HG02840 (cell line): Measurements from ENCODE around the gene P2RY2.
"Not testable (repeated sequence)": the region's sequence is repeated elsewhere in the genome, so short reads cannot be mapped to it uniquely, and the experiment has no call there.

Source experiments
- ATAC-seq: cut with Tn5 transposase; IDR thresholded peaks from one replicate; pipeline ENCODE4 v1.9.1; 2021; ENCODE audit warnings: mild to moderate bottlenecking, moderate library complexity, moderate number of reproducible peaks; ENCODE audit not compliant: unreplicated experiment, low FRiP score

Gene P2RY2

DNA sequence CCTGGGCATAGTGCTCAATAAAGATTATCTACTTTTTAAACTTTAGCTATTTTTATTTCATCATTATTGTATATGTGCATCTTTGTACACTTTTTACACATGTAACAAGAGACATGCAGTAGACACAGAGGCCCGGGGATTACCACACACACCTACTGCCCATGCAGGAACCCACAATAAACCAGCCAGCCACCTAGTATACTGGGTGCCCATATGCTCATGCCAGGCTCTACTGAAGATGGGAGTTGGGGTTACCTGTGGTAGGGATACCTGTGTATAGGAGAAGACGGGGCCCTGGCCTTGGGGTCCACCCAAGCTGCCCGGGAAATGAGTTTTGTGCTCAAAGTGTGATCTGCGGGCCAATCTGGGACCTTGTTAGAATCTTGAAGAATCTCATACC, 31.2 kb upstream of the P2RY2 start:
- no peak for ATAC-seq

DNA sequence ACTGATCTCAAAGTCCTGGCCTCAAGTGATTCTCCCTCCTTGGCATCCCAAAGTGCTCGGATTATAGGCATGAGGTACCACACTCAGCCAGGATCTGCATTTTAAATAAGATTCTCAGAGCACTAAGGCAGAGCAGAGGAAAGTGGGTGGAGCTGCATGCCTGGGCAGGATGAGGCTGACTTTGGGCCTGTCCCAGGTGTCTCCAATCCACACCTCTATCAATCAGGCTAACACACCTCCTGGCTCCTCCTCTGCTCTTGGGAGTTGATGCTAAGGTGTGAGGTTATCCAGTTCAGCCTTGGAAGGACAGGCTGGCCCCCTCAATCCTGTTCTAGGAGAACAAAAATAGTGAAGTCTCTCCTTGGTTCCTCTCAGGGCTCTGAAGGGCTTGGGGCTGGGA, 30.2 kb upstream of the P2RY2 start:
- no peak for ATAC-seq

DNA sequence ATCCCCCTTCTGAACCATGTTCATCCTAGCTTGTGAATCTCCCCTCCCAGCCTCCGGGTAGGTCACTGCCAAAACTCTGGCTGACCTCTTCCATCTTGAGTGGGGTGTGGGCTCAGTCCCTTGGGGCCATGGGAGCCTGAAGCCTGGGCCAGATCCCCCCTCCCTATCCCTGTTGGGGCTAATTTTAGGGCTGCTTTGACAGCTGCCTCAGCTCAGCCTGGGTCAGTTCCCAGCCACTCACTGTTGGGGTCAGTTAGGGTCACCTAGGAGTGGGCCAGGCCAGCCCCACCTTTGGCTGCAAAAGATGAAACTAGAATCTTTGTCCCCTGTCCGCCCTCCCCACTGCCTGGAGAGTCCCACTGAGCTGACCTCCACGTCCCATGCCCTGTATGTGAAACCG, 29.8 kb upstream of the P2RY2 start:
- no peak for ATAC-seq

DNA sequence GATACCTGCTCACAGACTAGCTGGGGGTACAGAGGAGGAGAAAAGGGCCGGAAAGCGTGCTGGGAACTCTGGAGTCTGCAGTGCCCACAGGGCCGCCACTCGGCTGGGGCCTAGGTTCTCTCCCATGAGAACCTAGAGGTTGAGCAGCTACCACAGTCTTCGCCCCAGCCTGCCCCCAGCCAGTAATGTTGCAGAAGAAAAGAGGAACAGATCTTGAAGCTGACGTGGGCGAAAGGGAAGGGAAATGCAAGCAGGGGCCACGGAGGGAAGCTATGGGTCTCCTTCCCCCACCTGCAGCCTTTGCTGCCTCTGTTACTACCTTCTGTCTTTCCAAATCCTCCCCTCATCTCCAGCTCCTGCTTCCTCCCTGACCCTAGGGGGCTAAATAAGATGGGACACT, 28.8 kb upstream of the P2RY2 start:
- no peak for ATAC-seq

DNA sequence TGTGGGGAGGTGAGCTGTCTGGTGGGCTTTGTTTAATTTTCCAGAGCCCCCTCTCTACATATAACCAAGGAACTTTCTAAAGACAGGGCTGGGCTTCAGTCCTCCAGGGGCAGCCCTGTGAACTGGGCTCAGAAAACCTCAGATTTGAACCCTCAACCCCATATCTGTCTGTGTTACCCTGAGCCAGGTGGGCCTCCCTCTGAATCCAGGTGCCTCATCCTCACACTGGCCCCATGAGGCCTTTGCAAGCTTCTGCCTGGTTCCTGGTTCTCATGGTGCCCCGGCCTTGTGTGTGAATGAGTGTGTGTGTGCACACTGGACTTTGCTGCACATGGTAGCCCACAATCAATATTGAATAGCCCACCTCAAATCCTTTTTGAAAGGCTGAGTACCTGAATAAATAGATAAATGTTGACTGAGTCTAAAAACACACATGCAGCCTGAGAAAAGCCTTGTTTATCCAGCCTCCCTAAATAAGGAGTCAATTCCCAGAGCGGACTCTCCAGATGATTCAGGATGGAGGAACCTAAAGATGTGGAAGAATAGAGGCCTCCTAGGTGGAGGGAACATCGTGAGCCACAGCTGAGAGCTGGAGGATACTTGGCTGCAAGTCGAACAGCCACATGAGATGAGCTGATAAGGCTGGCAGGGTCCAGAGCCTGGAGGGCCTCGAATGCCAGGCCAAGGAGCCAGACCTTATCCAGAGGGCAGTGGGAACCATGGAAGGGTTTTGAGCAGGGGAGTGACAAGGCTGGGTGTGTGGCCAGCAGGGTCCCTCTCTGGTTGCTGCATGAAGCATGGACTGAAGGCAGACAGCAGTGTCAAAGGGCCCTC, 28.1 kb upstream of the P2RY2 start:
- no peak for ATAC-seq

DNA sequence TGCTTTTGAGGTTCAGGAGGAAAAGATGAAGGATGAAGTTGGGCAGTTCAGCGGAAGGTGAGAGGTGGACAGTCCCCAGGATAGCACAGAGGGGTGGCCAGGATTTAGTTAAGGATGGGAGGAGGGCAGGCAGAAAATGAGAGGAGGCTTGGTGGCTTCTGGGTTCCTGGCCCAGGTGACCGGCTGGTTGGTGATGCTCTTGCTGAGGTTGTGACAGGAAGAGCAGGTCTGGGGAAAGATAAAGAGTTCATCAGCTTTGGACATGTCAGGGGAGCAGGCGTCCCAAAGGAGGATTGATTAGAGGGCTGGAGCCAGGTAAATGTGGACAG, 27.6 kb upstream of the P2RY2 start:
- ATAC-seq, result no peak

DNA sequence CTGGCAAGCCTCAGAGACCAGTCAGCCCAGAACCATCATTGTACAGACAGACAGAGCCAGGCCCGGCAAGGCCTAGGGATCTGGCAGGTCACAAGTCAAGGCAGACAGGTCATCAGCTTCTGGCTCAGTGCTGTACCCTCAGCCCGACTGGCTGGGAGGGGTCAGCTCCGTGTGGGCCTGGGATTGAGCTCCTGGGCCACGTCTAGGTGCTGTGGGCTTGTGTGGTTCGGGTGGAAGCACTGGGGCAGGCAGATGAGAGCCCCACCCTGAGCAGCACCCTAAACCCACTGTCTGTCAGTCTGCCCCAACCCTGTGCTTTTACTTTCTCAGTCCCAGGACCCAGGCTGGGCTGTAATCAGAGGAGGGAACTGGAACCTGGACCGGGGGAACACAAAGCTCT, 26.9 kb upstream of the P2RY2 start:
- no peak for ATAC-seq

DNA sequence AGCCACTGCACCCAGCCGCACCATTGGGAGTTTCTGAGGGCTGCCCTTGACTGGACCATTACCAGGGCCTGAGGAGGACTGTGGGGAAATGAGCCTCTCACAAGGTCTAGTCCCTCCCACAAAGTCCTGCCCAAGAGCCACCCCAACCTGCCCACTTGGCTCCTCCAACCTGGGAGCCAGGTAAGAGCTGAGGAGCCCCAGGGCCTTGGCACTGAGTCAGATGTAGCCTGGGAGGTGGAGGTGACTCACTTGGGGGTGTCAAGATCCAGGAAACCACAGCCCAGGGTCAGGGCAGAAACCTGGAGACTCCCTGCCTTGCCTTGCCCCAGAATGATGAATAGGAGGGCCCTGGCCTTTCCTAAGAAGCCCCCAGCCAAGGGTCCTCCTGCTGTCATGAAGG, 25.8 kb upstream of the P2RY2 start:
- ATAC-seq, result no peak

DNA sequence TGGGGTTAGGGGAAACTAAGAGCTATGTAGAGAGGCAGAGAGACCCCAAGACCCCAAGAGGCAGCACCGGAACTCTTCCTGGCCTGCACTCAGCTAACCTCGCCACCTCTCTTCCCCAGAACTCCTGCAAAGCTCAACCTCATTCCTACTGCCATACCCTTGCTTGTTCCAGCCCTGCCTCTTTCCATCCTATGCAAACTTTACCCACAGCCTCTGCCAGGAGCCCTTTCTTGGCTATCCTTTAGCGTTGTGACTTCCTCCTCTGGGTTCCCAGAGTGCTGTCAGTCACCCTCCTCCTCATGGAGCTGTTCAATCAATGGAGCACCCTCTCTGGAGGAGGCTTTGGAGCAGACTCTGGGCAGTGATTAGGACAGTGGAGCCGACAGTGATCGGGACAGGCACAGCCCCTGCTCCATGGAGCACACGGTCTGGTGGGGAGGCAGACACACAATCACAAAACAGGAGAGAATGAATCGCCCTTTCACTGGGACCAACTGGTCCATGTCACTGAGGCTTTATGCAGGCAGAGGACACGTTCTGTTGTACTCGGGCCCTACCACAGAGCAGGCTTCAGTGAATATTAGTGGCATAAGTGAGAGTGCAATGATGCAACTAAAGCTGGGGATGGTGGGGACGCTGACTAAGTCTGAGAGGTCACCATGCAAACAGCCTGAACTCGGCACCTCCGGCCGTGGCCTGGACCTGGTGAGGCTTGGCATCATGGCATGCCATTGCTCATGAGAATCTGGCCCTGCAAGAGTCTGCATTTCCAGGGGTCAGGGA, 24.6 kb upstream of the P2RY2 start:
- ATAC-seq, result no peak

DNA sequence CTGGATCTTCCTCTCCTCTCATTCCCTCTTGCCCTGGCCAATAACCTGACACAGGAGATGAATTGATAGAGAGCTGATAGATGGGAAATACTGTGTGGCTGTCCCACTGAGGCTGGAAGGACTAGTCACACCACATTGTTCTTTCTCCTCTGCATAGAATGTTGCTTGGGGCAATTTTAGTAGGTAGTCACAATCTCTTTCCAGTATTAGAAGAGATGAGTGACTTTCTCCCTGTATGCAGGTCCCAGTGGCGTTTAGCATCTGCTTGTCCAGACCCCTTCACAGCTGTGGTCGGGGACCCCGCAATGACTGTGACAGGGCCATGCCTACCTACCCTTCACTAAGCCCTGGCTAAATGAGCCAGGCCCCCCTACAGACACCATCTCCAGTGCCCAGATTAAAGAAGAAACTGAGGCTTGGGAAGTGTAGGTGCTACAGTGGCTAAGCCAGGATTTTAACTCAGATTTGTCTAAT, 24.0 kb upstream of the P2RY2 start:
- ATAC-seq, result no peak

DNA sequence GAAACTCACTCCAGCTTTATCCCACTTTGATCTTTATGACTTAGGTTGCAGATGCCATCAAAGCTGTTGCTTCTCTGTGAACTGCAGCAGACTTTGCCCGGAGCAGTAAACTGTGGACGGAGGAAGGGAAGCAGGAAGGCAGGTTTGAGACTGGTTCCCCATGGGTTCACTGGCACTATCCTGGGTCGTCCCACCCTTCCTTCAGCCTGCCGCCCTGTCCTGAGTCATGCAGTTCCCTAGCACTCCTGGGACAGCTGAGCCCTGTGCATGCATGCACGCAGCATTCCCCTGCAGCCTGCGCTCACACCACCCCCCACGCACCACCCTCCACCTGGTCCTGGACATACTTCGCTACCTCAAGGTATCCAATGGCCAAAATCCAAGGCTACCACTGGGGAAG, 23.5 kb upstream of the P2RY2 start:
- ATAC-seq, result no peak

DNA sequence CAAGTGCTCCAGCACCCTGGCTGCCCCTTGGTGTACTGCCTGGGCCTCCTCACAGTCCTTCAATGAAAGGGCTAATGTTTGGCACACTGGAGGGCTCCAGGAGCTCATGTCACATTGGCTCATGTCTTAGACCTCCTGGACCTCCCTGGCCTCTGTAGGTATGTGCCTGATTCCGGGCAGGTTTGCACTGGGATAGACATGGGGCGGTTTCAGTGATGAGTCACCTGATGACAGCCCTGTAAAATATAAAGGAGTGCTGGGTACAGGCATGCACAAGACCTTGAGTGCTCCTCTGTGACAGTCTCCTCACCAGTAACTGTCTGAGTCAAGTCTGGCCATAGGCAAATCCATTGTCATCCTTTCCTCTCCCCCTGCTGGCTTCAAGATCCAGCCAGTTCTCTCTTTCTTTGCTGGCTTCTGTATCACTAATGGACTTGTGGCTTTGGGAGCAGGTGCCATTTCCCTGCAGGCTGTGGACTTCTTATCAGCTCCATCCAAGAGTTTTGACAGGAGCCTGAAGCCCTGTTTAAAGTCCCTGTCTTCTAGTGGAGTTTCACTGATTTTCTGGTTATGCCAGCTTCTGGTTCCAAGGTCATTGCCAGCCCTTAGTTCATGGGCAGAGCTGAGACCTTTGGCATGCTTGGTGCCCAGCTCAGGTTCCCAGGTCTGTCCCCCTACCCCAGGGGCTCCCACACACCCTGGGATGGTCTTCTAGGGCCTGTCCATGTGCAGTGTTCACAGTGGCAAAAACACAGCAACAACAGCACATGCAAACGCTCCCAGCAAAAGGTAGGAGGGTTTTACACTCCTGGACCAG, 22.7 kb upstream of the P2RY2 start:
- no peak for ATAC-seq

DNA sequence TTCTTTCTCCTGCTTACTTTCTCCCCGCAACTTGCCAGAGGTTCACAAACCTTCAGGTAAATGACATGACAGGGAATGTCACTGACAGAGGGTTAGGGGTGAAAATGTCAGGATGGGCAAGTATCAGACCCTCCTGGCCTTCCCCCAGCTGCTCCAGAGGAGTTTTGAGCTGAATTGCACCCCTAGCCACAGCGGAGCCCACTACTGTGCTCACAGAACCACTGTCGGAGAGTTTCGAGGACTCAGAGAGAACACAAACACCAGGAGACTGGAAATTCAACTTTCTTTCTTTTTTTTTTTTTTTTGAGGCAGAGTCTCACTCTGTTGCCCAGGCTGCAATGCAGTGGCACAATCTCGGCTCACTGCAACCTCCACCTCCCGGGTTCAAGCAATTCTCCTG, 21.5 kb upstream of the P2RY2 start:
- ATAC-seq, result no peak

DNA sequence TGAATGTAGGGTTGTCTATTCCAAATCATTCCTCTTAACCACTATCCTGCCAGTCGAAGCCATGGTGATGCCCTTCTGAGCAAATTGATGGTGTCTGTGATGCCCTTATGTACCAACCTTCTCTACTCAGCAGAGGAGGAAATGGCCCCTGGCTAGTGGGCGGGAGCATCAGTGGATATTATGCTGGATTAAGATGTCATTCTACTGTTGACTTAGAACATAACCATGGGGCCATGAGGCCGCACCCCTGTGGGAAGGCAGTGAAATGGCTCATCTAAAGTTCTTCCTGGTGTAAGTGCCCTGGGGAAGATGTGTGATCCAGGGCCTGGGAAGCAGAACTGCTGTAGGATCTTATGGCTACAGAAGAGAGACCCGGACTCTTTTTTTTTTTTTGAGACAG, 20.7 kb upstream of the P2RY2 start:
- ATAC-seq, result no peak

DNA sequence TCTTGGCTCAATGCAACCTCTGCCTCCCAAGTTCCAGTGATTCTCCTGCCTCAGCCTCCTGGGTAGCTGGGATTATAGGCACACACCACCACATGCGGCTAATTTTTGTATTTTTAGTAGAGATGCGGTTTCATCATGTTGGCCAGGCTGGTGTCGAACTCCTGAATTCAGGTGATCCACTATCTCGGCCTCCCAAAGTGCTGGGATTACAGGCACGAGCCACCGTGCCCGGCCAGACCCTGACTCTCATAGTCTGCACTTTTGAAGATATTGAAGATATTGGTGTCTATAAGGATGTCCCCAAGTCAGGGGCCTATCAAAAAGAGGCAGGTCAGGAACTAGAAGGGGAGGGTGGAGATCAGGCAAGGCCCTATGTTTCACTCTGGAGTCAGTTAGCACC, 20.3 kb upstream of the P2RY2 start:
- ATAC-seq, result not testable (repeated sequence)

DNA sequence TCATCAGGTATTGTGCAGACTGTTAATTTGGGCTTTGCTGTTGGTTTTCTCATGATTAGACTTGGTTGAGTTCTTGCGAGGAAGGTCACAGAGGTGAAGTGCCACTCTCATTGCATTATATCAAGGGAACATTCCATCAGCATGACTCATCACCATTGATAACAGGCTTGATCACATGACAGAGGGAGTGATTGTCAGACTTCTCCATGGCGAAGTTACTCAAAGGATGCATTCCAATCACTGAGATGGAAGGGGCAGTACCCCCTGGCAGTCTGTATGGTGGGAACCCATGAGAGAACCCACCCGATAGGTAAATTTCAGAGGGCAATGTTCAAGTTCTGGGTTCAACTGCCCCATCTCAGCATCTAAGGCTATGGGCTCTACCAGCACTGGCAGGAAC, 19.4 kb upstream of the P2RY2 start:
- ATAC-seq, result no peak

DNA sequence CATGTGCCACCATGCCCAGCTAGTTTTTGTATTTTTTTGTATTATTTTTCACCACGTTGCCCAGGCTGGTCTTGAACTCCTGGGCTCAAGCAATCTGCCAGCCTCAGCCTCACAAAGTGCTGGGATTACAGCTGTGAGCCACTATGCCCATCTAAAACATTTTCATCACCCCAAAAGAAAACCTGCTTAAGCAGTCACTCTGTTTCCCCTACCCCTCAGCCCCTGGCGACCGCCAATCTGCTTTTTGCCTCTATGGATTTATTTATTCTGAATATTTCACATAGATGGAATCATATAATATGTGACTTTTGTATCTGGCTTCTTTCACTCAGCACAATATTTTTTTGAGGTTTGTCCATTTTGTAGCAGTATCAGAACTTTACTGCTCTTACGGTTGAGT, 18.6 kb upstream of the P2RY2 start:
- ATAC-seq, result no peak

DNA sequence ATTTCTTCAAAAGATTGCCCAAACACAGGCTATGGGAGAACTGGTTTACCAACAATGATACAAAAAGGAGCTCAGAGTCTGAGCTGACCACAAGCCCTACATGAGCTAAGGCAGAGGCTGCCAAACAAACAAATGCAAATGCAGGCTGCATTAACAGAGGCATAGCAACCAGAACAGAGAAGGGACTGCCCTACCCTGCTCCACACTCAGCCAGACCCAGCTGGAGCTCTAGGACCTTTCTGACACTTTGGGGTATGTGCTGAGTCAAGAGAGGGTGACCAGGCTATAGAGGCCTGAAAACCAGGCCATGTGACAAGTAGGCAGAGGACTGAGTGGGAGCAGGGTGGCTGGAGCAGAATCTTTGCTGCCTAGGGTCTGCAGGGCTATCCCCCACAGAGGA, 17.8 kb upstream of the P2RY2 start:
- no peak for ATAC-seq

DNA sequence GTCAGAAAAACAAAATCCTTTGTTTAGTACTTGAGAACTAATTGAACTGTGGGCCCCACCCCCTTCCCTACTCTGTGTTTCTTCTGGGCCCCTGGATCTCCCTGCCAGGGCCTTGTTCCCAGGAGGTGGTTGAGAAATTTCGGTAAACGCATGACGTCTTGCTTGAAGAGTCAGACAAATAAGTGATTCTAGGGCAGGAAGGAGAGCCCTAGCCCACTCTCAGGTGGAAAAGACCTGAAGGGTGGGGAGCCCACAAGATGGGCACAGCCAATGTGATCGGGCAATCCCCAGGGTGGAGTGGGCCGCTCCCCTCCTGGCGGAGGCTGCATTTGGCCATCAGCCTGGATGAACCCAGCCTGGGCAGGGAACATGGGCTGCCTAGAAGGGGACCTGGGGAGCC, 16.8 kb upstream of the P2RY2 start:
- no peak for ATAC-seq

DNA sequence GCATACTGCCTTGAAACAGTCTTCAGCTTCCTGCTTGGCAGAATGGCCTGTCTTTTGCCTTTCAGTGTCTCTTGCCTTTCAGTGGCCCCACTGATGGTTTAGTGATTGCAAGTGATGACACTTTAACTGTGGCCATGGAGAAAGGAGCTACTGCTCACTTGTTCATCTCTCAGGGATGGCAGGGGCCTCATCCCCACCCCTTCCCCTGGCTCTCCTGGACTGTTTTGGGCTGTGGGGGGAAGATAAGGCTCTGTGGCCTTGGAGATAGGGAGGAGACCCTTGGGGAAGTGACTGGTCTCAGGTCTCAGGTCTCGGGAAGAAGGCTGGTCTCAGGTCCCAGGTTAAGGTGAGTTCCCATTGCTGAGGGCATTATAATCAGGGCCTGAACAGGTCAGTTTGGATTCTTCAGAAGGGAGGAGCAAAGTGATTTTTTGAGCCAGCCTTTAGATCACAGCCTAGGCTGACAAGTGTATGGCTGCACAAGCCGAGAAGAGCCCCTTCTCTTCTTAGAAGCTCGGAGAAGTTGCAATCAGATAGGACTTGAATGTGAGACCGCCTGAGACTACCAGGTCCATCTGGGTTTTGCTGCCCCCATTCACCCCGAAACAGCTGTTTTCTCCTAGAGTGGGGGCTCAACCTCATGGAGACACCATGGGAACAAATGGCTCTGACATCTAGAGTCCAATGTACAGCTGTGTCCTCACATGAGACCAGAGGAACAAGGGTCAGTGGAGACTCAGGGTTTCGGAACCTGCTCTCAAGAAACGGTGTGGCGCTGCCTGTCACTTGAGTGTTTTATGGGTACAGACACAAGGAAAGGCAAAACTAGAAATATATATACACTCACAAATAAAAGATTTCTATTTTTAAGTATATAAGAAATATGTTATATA, 15.9 kb upstream of the P2RY2 start:
- ATAC-seq, result no peak
